ENCODE data around the gene NUDT3.

NUDT3 gene

DNA sequence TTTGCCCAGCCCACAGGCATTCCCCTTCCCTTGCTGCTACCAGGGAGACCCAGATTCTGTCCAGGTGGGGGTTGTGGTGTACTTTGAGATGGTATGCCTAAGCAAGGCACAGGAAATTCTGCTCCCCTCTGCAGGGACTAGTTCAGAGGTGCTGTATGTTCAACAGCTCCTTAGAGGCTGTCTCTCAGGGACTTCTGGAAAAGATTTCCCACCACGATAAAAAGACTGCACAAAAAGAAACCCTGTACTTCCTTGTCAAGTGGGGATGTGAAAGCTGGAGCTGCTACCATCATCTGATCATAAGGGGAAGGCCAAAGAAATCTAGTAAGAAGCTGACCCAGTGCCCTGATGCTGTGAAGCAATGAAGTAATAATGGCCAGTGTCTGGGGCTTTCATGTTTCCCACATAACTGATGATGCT is 92.1 kb downstream of the NUDT3 start:
- no peak for DNase-seq
- Mint-ChIP-seq H3K36me3 (ENCODE audit: low read depth) (peaks cover 12% of the 10 kb centered on the region), H3K27ac (peak overlapping the region; percentile 54), H3K9me3 (no peaks in the 10 kb centered on the region), H3K4me3 (no peak overlapping the region), H3K4me1 (no peaks in the 10 kb centered on the region), H3K27me3 (ENCODE audit: low read depth, poor library complexity) (no peaks in the 10 kb centered on the region)
- no peak for TF ChIP-seq CTCF (IDR thresholded peaks at IDR 0.05)

DNA sequence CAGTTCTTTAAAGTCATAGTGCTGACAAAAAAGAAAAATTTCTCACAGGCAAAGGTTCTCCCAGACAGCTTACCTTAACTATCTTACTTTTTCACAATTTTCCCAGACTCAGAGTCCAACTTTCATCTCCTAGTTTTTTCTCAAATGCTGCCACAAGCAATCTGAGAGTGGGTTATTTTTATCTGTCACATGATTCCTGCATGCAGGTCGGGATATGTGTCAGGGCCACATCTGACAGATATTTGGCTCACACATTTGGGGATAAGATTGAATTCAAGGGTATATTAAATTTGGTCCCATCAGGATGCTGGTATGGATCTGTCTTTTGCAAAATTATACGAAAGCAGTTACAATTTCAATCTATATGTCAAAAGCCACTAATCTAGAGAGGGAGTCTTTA is 93.5 kb downstream of the NUDT3 start:
- no peak for TF ChIP-seq CTCF (IDR thresholded peaks at IDR 0.05)
- peak overlapping the region; percentile 49 for H3K27ac Mint-ChIP-seq
- DNase-seq = no peak
- no peak overlapping the region for H3K4me3 Mint-ChIP-seq
- no peaks in the 10 kb centered on the region for H3K27me3 Mint-ChIP-seq (ENCODE audit: low read depth, poor library complexity)
- H3K36me3 Mint-ChIP-seq (ENCODE audit: low read depth) = peaks cover 19% of the 10 kb centered on the region
- H3K4me1 Mint-ChIP-seq = no peaks in the 10 kb centered on the region
- no peaks in the 10 kb centered on the region for H3K9me3 Mint-ChIP-seq

DNA sequence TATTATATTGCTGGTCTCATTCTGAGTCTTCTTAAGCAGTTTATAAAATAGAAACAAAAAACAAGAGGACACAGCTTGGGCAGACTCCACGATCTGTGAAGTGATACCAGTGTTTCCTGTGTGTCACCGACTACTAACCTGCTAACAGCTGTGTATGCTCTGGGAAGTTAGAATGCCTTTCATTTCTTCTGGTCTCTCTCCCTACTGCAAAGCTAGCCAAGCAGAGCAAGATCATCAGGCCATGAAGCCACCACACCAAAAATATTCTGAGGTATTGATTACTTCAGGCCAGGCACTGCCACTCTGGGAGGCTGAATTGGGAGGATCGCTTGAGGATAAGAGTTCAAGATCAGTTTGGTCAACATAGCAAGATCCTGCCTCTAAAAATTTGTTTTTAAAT is 96.7 kb downstream of the NUDT3 start:
- no peak overlapping the region for H3K4me3 Mint-ChIP-seq
- no peak for TF ChIP-seq CTCF (IDR thresholded peaks at IDR 0.05)
- DNase-seq = no peak
- H3K36me3 Mint-ChIP-seq (ENCODE audit: low read depth) = peaks cover 36% of the 10 kb centered on the region
- no peaks in the 10 kb centered on the region for H3K4me1 Mint-ChIP-seq
- H3K27ac Mint-ChIP-seq = peak overlapping the region; percentile 79
- no peaks in the 10 kb centered on the region for H3K9me3 Mint-ChIP-seq
- H3K27me3 Mint-ChIP-seq (ENCODE audit: low read depth, poor library complexity) = no peaks in the 10 kb centered on the region

GRCh38 chr6:34292954-34293353 is 99.5 kb downstream of the NUDT3 start:
- Mint-ChIP-seq H3K9me3 (no peaks in the 10 kb centered on the region), H3K4me1 (peaks cover 17% of the 10 kb centered on the region), H3K36me3 (ENCODE audit: low read depth) (peaks cover 49% of the 10 kb centered on the region), H3K27ac (no peak overlapping the region), H3K4me3 (no peak overlapping the region), H3K27me3 (ENCODE audit: low read depth, poor library complexity) (no peaks in the 10 kb centered on the region)
- no peak for DNase-seq
- TF ChIP-seq CTCF (IDR thresholded peaks at IDR 0.05) = no peak

DNA sequence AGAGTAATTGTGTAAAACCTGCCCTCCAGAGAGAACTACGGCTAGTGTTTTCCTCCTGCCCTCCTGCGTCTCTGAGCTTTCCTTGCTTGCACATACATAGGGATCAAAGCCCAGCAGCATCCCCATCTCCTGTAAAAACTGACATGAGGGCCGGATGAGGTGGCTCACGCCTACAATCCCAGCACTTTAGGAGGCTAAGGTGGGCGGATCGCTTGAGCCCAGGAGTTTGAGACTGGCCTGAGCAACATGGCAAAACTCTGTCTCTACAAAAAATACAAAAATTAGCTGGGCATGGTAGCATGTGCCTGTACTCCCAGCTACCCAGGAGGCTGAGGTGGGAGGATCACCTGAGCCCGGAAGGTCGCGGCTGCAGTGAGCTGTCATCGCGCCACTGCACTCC is 103.3 kb downstream of the NUDT3 start:
- peaks cover 10% of the 10 kb centered on the region for H3K9me3 Mint-ChIP-seq
- peaks cover 74% of the 10 kb centered on the region for H3K36me3 Mint-ChIP-seq (ENCODE audit: low read depth)
- TF ChIP-seq CTCF (IDR thresholded peaks at IDR 0.05) = no peak
- H3K4me1 Mint-ChIP-seq = peaks cover 31% of the 10 kb centered on the region
- H3K27ac Mint-ChIP-seq = peak overlapping the region; percentile 48
- no peak for DNase-seq
- H3K4me3 Mint-ChIP-seq = no peak overlapping the region
- peaks cover 3% of the 10 kb centered on the region for H3K27me3 Mint-ChIP-seq (ENCODE audit: low read depth, poor library complexity)

DNA sequence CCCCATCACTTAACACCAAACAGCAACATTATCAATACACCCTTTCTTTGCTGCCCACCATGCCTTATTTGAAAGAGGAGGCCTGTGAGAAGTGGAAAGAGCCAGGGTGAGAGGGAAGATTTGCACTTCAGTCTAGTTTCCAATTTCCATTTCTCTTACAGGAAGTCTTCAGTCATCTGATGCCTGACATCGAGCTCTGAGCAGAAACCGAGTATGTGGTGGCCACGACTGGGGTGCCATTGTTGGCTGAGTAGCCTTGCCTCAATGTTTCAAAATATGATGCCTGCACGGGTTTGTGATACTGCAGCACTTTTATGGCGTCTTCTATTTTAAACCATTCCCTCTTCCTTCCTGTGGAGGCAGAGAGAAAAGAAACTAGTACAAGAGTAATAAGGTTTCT is 103.9 kb downstream of the NUDT3 start:
- TF ChIP-seq CTCF (IDR thresholded peaks at IDR 0.05) = no peak
- H3K4me3 Mint-ChIP-seq = no peak overlapping the region
- no peak for DNase-seq
- H3K36me3 Mint-ChIP-seq (ENCODE audit: low read depth) = peaks cover 75% of the 10 kb centered on the region
- peaks cover 10% of the 10 kb centered on the region for H3K9me3 Mint-ChIP-seq
- H3K27ac Mint-ChIP-seq = peak overlapping the region; percentile 82
- peaks cover 3% of the 10 kb centered on the region for H3K27me3 Mint-ChIP-seq (ENCODE audit: low read depth, poor library complexity)
- peaks cover 31% of the 10 kb centered on the region for H3K4me1 Mint-ChIP-seq
